Calu3 (cell line): ENCODE measurements around the gene OOSP2. TPM values are rescaled to one million over a fixed set of nuclear protein-coding genes. Genes with fewer than 3 reads are reported as not detected.
"Not testable (repeated sequence)": the region's sequence is repeated elsewhere in the genome, so short reads cannot be mapped to it uniquely, and the experiment has no call there.

Experiments used
- BruUV-seq: library from RNA; stranded (reverse); fragments of 400-500 nt; replicated peaks from 2 replicates; lab custom pipeline; 2021; lab: Mats Ljungman, UMichigan
- CTCF ChIA-PET: fragments of 300-600 bp; sonication (Branson Sonifier 250); formaldehyde crosslinking; loops from one replicate; lab custom pipeline; 2022; ENCODE audit warnings: antibody characterized with exemption; lab: Charles Lee
- DNase-seq: peaks from one replicate; pipeline ENCODE4 v3.0.0; 2022
- H3K27ac Mint-ChIP-seq: one replicate; pipeline ENCODE4 v1.8.0; 2022; ENCODE audit warnings: mixed read lengths; ENCODE audit not compliant: unreplicated experiment
- H3K27me3 Mint-ChIP-seq: one replicate; pipeline ENCODE4 v1.8.0; 2022; ENCODE audit warnings: mixed read lengths; ENCODE audit not compliant: unreplicated experiment
- H3K36me3 Mint-ChIP-seq: one replicate; pipeline ENCODE4 v1.8.0; 2022; ENCODE audit warnings: mild to moderate bottlenecking, moderate library complexity, mixed read lengths; ENCODE audit not compliant: insufficient read depth, unreplicated experiment
- H3K4me1 Mint-ChIP-seq: one replicate; pipeline ENCODE4 v1.8.0; 2022; ENCODE audit warnings: mild to moderate bottlenecking, low read depth, mixed read lengths; ENCODE audit not compliant: unreplicated experiment
- H3K4me3 Mint-ChIP-seq: one replicate; pipeline ENCODE4 v1.8.0; 2022; ENCODE audit warnings: mild to moderate bottlenecking, low read depth, moderate library complexity, mixed read lengths; ENCODE audit not compliant: unreplicated experiment
- H3K9me3 Mint-ChIP-seq: one replicate; pipeline ENCODE4 v1.8.0; 2022; ENCODE audit warnings: low read depth, mixed read lengths; ENCODE audit not compliant: unreplicated experiment
- CTCF ChIP-seq: fragments of 200-600 bp; IDR thresholded peaks from one replicate; pipeline ENCODE4 v1.8.0; 2022; ENCODE audit warnings: antibody characterized with exemption; ENCODE audit not compliant: unreplicated experiment
- intact Hi-C: fragments of 100-400 bp; cut with micrococcal nuclease; formaldehyde crosslinking; loops from one replicate; pipeline ENCODE4 v1.10.0; 2022; ENCODE audit not compliant: unreplicated experiment
- total RNA-seq: library from RNA; stranded (reverse); gene quantifications from 2 replicates; pipeline ENCODE4 v1.2.3, GENCODE V29; 2022

Gene OOSP2
- total RNA-seq, 1 experiment from 2014 or later = not detected

GRCh38 chr11:60018058-60018457, 22.2 kb upstream of the OOSP2 start:
- DNase-seq = no peak
- Mint-ChIP-seq H3K27ac (no peak overlapping the region), H3K36me3 (no peaks in the 10 kb centered on the region), H3K4me1 (peaks cover 8% of the 10 kb centered on the region), H3K4me3 (no peak overlapping the region), H3K9me3 (peaks cover 3% of the 10 kb centered on the region), H3K27me3 (no peaks in the 10 kb centered on the region)
- TF ChIP-seq CTCF = no peak
- CTCF ChIA-PET = no interaction called here
- intact Hi-C loops = no loop called here
- no TSS peak for BruUV-seq

- intact Hi-C loops, BruUV-seq, H3K27me3 Mint-ChIP-seq, H3K27ac Mint-ChIP-seq, H3K9me3 Mint-ChIP-seq, CTCF ChIA-PET, DNase-seq, H3K4me1 Mint-ChIP-seq, H3K4me3 Mint-ChIP-seq, H3K36me3 Mint-ChIP-seq: not testable (repeated sequence)
Observed at GRCh38 chr11:60020376-60020775, 19.8 kb upstream of the OOSP2 start.

DNA sequence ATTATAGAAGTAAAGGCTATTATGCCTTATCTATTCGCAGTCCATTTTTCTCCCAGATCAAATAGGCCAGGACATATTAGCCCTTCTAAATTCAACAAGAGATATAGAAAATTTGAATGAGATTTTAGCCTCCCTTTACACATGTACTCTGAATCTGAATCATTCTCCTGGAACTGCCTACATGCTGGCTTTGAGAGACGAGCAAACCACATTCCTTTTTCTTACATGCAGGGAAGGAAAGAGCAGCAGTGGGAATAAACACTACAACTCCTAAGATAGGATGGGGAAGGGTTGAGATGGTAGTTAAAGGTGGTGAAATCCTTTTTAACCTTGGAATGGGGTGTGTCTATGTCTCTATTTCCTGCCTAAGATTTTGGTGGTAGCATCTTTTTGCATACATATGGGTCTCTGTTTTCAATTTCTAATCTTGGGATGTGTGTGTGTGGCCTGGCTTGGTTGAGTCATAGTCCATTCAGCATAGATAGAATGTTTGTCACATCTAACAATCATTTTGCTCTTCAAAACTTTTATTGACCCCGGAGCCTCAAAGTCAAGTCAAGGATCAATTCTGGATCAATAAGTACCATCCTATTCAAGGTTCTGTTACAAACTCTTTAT, 11.1 kb upstream of the OOSP2 start:
- H3K4me3 Mint-ChIP-seq = no peak overlapping the region
- H3K4me1 Mint-ChIP-seq = no peaks in the 10 kb centered on the region
- intact Hi-C loops = no loop called here
- no TSS peak for BruUV-seq
- TF ChIP-seq CTCF = no peak
- DNase-seq = no peak
- CTCF ChIA-PET = no interaction called here
- no peaks in the 10 kb centered on the region for H3K9me3 Mint-ChIP-seq
- H3K27ac Mint-ChIP-seq = no peak overlapping the region
- no peaks in the 10 kb centered on the region for H3K27me3 Mint-ChIP-seq
- H3K36me3 Mint-ChIP-seq = no peaks in the 10 kb centered on the region

DNA sequence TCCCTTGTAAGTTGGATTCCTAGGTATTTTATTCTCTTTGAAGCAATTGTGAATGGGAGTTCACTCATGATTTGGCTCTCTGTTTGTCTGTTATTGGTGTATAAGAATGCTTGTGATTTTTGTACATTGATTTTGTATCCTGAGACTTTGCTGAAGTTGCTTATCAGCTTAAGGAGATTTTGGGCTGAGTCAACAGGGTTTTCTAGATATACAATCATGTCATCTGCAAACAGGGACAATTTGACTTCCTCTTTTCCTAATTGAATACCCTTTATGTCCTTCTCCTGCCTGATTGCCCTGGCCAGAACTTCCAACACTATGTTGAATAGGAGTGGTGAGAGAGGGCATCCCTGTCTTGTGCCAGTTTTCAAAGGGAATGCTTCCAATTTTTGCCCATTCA, 10.2 kb downstream of the OOSP2 start:
- H3K4me1 Mint-ChIP-seq, H3K27me3 Mint-ChIP-seq, H3K9me3 Mint-ChIP-seq, CTCF ChIA-PET, H3K36me3 Mint-ChIP-seq, intact Hi-C loops, H3K27ac Mint-ChIP-seq, BruUV-seq, H3K4me3 Mint-ChIP-seq, DNase-seq: not testable (repeated sequence)

- DNase-seq, H3K36me3 Mint-ChIP-seq, CTCF ChIA-PET, H3K4me1 Mint-ChIP-seq, intact Hi-C loops, BruUV-seq, H3K27ac Mint-ChIP-seq, H3K27me3 Mint-ChIP-seq, H3K9me3 Mint-ChIP-seq, H3K4me3 Mint-ChIP-seq: not testable (repeated sequence)
Observed at GRCh38 chr11:60050839-60051238, 10.6 kb downstream of the OOSP2 start.

GRCh38 chr11:60056349-60056969, 16.2 kb downstream of the OOSP2 start, which contains the start of gene MS4A3:
Gene MS4A3, plus strand, starts transcription at chr11:60056665. Its CDS starts 4,496 bp downstream, at chr11:60061161.
- DNase-seq = no peak
- Mint-ChIP-seq H3K9me3 (peaks cover 2% of the 10 kb centered on the region), H3K36me3 (no peaks in the 10 kb centered on the region), H3K4me1 (peaks cover 17% of the 10 kb centered on the region), H3K4me3 (no peak within 1 kb of the TSS), H3K27me3 (no peaks in the 10 kb centered on the region), H3K27ac (no peak within 1 kb of the TSS)
- intact Hi-C loops = loop anchor here (5.0 kb wide), 1 partner anchor 59 kb away; no protein-coding TSS in a partner anchor
- no peak for TF ChIP-seq CTCF
- CTCF ChIA-PET = interaction anchor here (0.6 kb wide), 1 partner anchor 34 kb away, joined by 3 read pairs; no protein-coding TSS in a partner anchor
- no TSS peak for BruUV-seq
